ENCODE measurements around the gene ZNF385B. TPM values are rescaled to one million over a fixed set of nuclear protein-coding genes. Genes with fewer than 3 reads are reported as not detected.

The ZNF385B gene
- total RNA-seq, 1 experiment from 2014 or later = 0.77 TPM

DNA sequence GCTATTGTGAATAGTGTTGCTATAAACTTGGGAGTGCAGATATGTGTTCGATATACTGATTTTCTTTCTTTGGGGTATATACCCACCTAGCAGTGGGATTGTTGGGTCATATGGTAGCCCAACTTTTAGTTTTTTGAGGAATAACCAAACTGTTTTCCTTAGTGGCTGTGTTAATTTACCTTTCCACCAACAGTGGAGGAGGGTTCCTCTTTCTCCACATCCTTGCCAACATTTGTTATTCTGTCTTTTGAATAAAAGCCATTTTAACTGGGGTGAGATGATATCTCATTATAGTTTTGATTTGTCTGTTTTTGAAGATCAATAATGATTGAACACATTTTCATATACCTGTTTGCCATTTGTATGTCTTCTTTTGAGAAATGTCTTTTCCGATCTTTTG lies 314.8 kb downstream of the ZNF385B start:
- Mint-ChIP-seq H3K36me3 (ENCODE audit: insufficient read depth, unreplicated experiment) (no peaks in the 10 kb centered on the region), H3K4me3 (ENCODE audit: unreplicated experiment) (no peak overlapping the region), H3K4me1 (ENCODE audit: low read depth, unreplicated experiment) (no peaks in the 10 kb centered on the region), H3K27me3 (ENCODE audit: insufficient read depth, unreplicated experiment) (no peaks in the 10 kb centered on the region), H3K9me3 (ENCODE audit: unreplicated experiment) (peaks cover 9% of the 10 kb centered on the region), H3K27ac (ENCODE audit: unreplicated experiment) (no peak overlapping the region)
- no peaks in the 10 kb centered on the region for H3K4me1 ChIP-seq
- no peaks in the 10 kb centered on the region for H3K36me3 ChIP-seq (ENCODE audit: control insufficient read depth, insufficient read depth, low read length)
- intact Hi-C loops (cut with micrococcal nuclease; ENCODE audit: unreplicated experiment) = no loop called here
- no peaks in the 10 kb centered on the region for H3K9me3 ChIP-seq
- no peak for DNase-seq
- BruUV-seq (replicated peaks) = no TSS peak
- TF ChIP-seq, protein P1, sequence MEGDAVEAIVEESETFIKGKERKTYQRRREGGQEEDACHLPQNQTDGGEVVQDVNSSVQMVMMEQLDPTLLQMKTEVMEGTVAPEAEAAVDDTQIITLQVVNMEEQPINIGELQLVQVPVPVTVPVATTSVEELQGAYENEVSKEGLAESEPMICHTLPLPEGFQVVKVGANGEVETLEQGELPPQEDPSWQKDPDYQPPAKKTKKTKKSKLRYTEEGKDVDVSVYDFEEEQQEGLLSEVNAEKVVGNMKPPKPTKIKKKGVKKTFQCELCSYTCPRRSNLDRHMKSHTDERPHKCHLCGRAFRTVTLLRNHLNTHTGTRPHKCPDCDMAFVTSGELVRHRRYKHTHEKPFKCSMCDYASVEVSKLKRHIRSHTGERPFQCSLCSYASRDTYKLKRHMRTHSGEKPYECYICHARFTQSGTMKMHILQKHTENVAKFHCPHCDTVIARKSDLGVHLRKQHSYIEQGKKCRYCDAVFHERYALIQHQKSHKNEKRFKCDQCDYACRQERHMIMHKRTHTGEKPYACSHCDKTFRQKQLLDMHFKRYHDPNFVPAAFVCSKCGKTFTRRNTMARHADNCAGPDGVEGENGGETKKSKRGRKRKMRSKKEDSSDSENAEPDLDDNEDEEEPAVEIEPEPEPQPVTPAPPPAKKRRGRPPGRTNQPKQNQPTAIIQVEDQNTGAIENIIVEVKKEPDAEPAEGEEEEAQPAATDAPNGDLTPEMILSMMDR (IDR thresholded peaks at IDR 0.05; ENCODE audit: insufficient read depth in 1 of 2, low read depth in 1 of 2, low read length in 1 of 2, severe bottlenecking in 1 of 2, unreplicated experiment in 1 of 2) = no peak
- no peaks in the 10 kb centered on the region for H3K27me3 ChIP-seq (replicated peaks; ENCODE audit: control insufficient read depth, insufficient read depth, low read length)
- H3K4me3 ChIP-seq (ENCODE audit: low read depth, low read length) = no peak overlapping the region
- CTCF ChIA-PET = no interaction called here
- POLR2A ChIA-PET = no interaction called here

DNA sequence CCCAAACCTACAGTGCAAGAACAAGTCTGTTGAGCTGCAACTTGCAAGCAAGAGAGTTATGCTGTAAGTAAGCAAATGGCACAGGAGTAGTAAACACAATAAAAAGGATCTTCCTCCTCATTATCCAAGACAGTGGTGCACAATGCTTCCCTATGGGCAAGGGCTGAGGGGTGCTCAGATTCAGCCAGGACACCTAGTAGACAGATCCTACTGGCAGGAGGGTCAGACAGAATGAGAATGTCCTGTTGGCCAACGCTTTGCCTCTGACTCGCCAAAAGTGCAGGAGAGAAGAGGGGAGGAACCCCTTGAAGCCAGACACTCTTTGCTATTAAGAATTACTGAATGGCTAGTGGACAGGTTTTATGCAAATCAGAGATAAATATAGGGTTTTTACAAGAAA lies 316.4 kb downstream of the ZNF385B start:
- Mint-ChIP-seq H3K4me1 (ENCODE audit: low read depth, unreplicated experiment) (no peaks in the 10 kb centered on the region), H3K36me3 (ENCODE audit: insufficient read depth, unreplicated experiment) (no peaks in the 10 kb centered on the region), H3K4me3 (ENCODE audit: unreplicated experiment) (no peak overlapping the region), H3K9me3 (ENCODE audit: unreplicated experiment) (peaks cover 9% of the 10 kb centered on the region), H3K27ac (ENCODE audit: unreplicated experiment) (no peak overlapping the region), H3K27me3 (ENCODE audit: insufficient read depth, unreplicated experiment) (no peaks in the 10 kb centered on the region)
- ChIA-PET CTCF (no interaction called here), POLR2A (no interaction called here)
- DNase-seq = no peak
- no peaks in the 10 kb centered on the region for H3K4me1 ChIP-seq
- H3K4me3 ChIP-seq (ENCODE audit: low read depth, low read length) = no peak overlapping the region
- no peaks in the 10 kb centered on the region for H3K9me3 ChIP-seq
- H3K27me3 ChIP-seq (replicated peaks; ENCODE audit: control insufficient read depth, insufficient read depth, low read length) = no peaks in the 10 kb centered on the region
- TF ChIP-seq, protein P1 (IDR thresholded peaks at IDR 0.05; ENCODE audit: insufficient read depth in 1 of 2, low read depth in 1 of 2, low read length in 1 of 2, severe bottlenecking in 1 of 2, unreplicated experiment in 1 of 2) = no peak
- H3K36me3 ChIP-seq (ENCODE audit: control insufficient read depth, insufficient read depth, low read length) = no peaks in the 10 kb centered on the region
- intact Hi-C loops (cut with micrococcal nuclease; ENCODE audit: unreplicated experiment) = no loop called here
- BruUV-seq (replicated peaks) = no TSS peak

DNA sequence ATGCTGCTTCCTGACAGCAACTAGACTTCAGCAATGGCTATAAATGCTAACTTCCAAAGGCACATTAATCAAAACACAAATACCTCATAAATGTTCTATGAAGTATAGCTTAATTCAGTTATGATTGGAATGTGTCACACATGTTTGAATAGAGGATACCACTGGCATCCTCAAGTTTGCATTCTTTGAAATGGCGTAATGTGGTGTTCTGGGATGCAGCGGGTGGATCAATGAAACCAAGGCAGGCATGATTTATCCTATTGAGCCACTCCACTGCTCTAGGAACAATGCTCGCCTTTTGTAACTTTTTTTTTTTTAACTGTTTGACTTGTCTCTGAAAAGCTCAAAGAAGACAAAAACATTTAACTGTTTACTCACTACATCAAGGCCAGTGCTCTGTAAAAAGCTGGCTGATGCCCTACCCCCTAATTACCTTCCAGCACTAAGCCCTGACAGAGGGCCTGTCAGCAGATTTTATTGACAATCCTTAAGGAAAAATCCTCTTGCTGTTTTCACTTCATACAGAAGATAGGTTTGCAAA lies 318.0 kb downstream of the ZNF385B start:
- intact Hi-C loops (cut with micrococcal nuclease; ENCODE audit: unreplicated experiment) = loop anchor here (2.0 to 5.0 kb wide), 2 partner anchors 31 to 81 kb away; no protein-coding TSS in a partner anchor
- Histone ChIP-seq H3K36me3 (ENCODE audit: control insufficient read depth, insufficient read depth, low read length) (no peaks in the 10 kb centered on the region), H3K4me3 (ENCODE audit: low read depth, low read length) (no peak overlapping the region), H3K4me1 (no peaks in the 10 kb centered on the region), H3K9me3 (no peaks in the 10 kb centered on the region; the same call in 1 of the 2 replicates), H3K27me3 (replicated peaks; ENCODE audit: control insufficient read depth, insufficient read depth, low read length) (no peaks in the 10 kb centered on the region)
- DNase-seq = peak; percentile 51 to 77
- TF ChIP-seq, protein P1 (IDR thresholded peaks at IDR 0.05; ENCODE audit: insufficient read depth in 1 of 2, low read depth in 1 of 2, low read length in 1 of 2, severe bottlenecking in 1 of 2, unreplicated experiment in 1 of 2) = no peak
- Mint-ChIP-seq H3K9me3 (ENCODE audit: unreplicated experiment) (peaks cover 8% of the 10 kb centered on the region), H3K4me1 (ENCODE audit: low read depth, unreplicated experiment) (no peaks in the 10 kb centered on the region), H3K27ac (ENCODE audit: unreplicated experiment) (no peak overlapping the region), H3K36me3 (ENCODE audit: insufficient read depth, unreplicated experiment) (no peaks in the 10 kb centered on the region), H3K27me3 (ENCODE audit: insufficient read depth, unreplicated experiment) (no peaks in the 10 kb centered on the region), H3K4me3 (ENCODE audit: unreplicated experiment) (no peak overlapping the region)
- no TSS peak for BruUV-seq (replicated peaks)
- ChIA-PET CTCF (no interaction called here), POLR2A (no interaction called here)

Measured in Caco-2 (cell line).